ENCODE results near the gene PRR23B.

PRR23B gene

GRCh38 chr3:138974462-138974861, 46.3 kb downstream of the PRR23B start:
- peak; percentile 38 for DNase-seq (ENCODE audit: low read depth)

DNA sequence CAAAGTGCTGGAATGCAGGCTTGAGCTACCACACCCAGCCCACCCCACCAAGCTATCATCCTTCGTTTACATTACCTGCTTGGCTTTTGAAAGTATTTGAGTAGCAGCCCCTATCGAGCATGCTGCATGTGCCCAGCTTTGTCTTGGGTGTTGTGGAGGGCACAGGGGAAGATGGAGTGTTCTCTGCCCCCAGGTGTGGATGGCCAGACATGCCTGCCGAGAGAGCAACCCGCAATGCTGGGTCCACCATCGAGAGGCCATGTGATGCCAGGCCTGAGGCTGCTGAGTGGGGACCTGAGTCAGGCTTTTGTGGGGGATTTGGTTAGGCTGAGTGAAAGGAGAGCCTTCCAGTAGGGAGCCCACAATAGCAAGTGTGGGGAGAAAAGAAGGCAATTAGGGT, 47.8 kb downstream of the PRR23B start:
- no peak for DNase-seq (ENCODE audit: low read depth)

- DNase-seq (ENCODE audit: low read depth), result no peak
Measured at GRCh38 chr3:138971766-138972320, 48.9 kb downstream of the PRR23B start.

Data from iris pigment epithelial cell (primary cell).